ENCODE data around the gene MTFR1L. TPM values are rescaled to one million over a fixed set of nuclear protein-coding genes. Genes with fewer than 3 reads are reported as not detected.

The MTFR1L gene
- total RNA-seq, 1 experiment from 2014 or later: 22.0 TPM

DNA sequence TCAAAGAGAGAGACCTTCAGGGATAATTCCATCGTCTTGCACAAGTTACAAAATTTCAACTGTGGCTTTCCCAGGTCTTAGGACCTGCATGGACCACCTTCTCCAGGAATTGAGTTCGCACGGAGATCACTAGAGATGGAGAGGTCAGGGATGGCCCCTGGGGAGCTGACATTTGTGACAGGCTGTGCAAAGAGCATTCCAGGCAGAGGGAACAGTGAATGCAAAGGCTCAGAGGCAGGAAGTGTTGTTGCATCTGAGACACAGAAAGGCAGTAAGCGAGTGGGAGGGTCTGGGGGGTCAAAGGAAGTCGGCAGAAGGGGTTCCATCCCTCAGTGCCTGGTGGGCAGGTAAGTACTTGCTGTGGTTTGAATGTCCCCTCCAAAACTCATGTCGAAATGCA, 29.3 kb upstream of the MTFR1L start:
- DNase-seq (ENCODE audit: low spot score): no peak

DNA sequence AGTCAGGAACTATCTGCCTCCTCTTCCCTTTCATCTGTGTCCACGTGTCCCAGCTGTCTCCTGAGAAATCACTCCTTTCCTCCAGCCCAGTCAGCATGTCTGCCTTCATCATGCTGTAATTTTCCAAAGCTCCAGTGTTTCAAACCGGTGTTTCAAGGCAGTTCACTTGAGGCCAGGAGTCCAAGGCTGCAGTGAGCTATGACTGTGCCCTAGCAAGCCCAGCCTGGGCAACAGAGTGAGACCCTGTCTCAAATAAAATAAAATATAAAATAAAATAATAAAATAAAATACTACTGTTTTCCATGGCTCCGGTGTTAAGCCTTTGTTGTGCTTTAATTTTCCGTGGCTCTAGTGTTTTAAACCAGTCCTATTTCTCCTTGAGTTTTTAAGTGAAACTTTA, 27.6 kb upstream of the MTFR1L start:
- DNase-seq (ENCODE audit: low spot score): no peak

DNA sequence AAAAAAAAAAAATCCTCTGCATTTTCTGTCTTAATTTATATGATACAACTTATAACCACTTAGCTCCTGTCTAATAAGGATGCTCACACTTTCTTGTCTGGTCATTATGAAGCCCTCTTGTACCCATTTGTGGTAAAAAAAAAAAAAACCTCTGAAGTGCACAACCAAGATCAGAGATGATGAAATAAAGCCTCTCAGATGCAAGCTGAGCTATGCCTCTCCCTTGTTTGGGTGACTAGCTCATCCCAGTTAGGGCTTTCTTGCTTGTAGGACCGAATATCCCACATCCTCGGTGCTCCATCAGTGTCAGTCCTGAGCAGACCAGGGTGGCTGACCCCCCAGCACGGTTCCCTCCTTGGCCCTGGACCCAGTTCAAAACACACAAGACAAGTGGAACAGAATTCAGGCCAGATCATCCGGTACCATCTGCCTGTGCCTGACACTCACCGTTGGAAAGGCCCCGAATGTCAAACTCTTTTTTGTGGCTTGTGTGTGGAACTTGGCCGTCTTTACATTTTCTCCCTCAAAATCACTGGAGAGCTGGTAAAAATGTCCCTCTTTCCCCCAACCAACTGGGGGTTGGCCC, 26.1 kb upstream of the MTFR1L start:
- no peak for DNase-seq (ENCODE audit: low spot score)

DNA sequence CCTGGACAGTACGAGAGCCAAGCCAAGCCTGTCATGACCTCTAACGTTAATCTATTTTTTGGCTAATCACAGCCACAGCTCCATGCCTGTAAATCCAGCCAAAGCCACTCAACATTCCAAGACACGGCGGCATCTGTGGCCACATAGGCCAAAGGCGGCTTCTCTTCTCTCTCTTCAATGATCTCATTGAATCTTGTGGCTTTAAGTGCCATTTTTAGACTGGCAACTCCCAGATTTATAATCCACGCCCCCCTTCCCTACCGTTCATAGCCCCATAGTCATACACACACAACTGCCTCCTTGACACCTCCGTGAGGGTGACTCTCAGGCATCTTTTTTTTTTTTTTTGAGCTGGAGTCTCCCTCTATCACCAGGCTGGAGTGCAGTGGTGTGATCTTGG, 25.4 kb upstream of the MTFR1L start:
- DNase-seq (ENCODE audit: low spot score): no peak

DNA sequence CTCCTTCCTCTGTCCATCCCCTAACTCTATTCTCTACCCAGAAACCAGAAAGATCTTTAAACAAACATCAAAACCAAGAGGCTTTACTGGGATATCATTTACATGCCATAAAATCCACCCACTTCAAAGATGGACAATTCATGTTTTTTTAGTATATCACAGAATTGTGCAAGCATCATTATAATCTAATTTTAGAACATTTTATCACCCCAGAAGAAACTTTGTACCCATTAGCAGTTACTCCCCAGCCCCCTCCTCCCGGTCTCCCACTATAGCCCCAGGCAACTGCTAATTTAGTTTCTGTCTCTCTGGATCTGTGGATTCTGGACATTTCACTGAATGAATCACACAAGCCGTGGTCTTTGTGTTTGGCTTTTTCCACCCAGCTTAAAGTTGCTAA, 24.5 kb upstream of the MTFR1L start:
- no peak for DNase-seq (ENCODE audit: low spot score)

DNA sequence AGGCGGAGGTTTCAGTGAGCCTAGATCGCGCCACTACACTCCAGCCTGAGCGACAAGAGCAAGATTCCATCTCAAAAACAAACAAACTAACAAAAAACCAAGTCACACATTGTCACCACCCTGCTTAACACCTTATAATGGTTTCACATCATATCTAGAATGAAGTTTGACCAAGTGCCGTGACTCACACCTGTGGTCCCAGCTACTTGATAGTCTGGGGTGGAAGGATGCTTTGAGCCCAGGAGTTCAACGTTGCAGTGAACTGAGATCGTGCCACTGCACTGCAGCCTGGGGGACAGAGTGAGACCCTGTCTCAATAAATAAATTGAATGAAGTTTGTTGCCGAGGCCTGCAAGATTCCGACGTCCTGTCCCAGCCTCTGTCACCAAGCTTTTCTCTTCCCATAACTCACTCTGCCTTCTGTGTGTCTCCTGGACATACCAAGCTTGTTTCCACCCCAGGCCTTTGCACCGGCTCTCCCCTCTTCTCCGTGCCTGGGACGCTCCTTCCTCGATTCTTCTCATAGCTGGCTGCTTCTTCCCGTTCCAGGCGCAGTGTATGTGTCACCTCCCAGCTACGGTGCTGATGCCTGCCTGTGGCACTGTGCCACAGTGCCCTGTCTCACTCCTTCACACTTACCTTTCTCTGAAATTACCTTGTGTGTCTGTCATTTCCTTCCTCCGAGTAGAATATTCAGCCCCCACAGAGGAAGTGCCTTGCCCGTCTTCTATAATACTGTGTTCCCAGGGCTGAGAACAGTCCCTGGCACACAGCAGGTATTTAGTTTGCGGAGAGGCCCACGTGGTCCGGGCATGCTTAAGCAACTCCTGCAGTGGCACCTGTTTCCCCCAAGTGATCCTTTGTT, 23.6 kb upstream of the MTFR1L start:
- no peak for DNase-seq (ENCODE audit: low spot score)

DNA sequence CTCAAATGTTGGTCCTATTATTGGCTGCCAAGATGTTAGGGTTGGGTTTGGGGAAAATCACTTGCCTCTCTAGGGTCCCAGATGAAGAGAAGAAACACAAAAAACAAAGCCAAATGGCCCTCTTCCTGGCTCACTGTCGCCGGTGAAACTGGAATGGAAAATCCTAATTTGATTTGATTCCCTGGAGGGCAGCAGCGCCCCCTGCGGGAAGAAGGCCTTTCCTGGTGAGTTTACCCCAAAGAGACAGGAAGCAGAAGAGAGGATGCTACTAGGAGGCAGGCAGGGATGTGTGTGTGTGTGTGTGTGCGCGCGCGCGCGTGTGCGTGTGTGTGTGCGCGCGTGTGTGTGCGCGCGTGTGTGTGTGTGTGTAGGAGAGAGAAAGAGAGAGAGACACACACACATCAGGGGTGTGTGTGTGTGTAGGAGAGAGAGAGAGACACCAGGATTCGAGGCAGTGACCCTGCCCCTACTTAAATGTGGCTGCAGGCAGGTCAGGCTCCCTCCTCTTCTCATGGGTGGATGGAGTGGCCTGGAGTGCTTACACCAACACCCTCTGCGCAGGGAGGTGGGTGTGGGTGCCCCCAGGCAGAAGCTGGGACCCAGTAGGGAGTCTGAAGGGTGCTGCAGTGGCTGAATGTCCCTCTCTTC, 22.8 kb upstream of the MTFR1L start:
- DNase-seq (ENCODE audit: low spot score): peak; percentile 79

DNA sequence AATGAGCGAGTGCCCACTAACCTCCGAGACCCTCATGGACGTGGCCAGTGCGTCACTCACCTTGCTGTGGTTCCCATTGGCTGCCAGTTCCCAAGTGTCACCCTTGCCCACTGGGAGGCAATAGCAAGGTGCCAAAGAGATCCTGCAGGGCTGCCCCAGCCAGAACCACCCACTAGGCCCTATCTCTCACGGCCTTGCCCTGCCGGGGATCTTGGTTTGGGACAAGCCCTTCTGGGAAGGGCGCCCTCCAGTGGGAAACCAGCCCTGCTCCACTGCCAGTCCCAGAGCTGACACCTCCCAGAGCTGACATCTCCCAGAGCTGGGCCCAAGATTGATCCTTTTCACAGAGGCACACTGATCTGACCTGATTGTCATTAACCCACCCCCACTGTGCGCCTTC, 21.8 kb upstream of the MTFR1L start:
- DNase-seq (ENCODE audit: low spot score): no peak

DNA sequence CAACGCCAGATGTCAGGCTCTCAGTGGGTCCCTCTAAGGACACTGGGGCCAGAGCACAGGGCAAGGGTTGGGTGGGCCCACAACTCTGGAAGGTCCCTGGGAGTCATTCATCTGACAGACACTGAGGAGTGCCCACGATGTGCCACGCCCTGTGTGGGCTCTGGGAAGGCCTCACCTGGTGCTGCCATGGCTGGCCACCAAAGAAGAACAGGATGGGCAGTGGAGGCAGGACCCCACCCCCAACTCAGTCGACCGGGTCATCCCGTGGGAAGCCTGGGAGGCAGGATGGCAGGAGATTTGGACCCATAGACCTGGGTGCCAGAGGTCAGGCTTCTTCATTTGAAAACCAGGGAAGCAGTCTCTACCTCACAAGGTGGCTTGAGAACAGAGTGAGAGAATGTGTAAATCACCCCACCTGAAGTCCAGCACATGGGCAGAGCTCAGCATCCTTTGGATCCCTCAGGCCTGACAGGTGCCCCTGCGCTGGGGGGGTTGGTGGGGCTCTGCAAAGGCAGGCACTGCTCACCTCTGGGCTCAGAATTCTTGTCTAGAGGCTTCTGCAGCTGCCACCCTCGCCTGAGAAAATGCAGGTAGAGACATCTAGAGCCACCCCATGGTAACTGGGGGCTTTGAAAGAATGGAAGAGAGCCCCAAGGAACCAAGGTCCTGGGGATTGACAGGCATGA, 20.9 kb upstream of the MTFR1L start:
- no peak for DNase-seq (ENCODE audit: low spot score)

DNA sequence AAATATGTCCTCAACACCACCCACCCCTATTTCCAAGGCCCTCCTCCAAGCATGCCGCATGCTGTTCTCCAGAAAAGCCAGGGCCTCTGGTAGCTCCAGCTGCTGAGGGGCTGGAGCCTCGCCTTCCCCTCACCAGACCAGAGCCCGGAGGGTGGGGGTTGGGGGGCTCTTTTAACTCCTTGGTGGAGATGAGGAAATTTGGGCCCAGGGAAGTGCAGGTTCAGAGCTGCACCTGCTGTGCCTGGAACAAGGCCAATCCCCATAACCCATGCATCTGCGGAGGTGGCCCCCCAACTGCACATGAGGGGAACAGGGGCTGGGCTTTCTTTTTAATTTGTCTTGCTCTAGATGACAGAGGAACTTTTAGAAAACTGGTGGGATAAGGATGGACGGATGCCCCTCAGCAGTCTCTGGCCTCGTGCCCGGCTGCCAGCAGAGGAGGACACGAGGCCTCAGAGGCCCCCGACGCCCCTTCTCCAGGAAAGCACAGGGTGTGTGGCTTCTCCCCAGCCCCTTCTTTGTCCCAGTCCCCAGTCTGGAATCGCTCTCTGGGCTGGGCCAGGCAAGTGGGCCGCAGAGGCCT, 20.3 kb upstream of the MTFR1L start:
- no peak for DNase-seq (ENCODE audit: low spot score)

DNA sequence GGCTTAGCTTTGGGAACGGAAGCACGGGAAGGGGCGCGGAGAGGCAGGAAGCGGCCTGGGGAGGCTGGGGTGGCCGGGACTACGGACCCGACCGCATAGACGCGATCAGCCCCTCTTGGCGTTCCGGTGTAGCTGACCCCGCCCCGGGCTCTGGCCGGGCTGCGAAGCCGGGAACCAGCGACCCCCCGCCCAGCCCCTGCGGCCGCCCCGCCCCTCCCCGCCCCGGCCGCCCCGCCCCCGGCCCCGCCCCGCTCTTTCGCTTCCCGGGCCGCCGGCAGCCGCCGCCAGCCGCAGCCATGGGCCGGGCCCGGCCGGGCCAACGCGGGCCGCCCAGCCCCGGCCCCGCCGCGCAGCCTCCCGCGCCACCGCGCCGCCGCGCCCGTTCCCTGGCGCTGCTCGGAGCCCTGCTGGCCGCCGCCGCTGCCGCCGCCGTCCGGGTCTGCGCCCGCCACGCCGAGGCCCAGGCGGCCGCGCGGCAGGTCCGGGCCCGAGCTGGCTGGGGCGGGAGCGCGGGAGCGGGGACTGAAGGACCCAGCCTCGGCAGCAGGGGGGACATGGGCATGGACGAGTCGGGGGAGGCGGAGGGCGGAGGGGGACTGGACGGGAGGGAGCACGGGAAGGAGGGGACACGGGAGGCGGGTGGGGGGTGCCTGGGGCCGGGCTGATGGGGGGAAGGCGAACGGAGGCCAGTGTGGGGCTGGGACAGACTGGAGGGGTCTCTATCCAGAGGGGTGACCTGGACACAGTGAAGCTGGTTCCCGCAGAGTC, 19.6 kb upstream of the MTFR1L start, which contains the start of gene SELENON:
Gene SELENON (plus strand): TSS at position 259 of the 768 bp plus-strand sequence. CDS start 38 bp downstream, at position 297.
- no peak for DNase-seq (ENCODE audit: low spot score)

DNA sequence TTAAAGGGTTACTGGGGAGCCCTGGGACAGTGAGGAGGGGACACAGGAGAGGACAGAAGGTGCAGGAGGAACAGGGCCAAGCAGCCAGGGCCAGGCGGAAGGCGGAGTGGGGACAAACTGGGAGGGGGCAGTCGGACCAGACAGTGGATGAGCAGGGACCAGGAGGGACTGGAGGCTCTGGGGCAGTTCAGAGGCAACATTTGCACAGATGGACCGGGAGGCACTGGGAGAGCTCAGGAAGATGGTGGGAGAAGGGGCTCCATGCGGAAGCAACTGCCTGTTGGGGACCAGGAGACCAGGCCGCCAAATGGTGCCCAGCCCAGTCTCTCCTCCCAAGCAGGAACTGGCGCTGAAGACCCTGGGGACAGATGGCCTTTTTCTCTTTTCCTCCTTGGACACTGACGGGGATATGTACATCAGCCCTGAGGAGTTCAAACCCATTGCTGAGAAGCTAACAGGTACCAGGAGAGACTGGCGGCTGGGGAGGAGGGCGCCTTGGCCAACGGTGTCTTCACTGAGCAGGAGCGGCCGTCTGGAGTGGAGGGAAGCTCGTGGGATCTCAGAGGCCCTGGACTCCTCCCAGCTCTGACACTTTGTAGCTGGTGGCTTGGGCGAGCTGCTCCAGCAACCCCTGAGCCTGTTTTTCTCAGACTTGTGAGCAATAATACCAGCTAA, 18.9 kb upstream of the MTFR1L start:
- no peak for DNase-seq (ENCODE audit: low spot score)

DNA sequence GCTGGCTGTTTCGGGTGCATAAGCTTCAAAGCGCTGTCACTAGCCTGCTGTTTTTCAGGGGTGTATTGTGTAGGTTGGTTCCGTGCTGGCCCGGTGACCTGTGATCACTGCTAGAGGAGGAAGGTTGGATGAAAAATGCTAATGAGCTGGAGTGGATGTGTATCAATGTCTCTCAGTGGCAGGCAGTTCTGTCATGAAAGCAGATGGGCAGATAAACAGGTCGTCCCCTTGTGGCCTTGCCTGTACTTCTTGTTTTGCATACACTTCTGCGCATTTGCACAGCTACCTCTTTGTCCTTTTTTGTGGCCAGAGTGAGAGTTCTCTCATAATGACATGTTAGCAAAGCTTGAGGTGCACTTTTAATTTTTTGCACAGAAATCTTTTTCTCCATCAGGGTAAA, 16.8 kb upstream of the MTFR1L start:
- DNase-seq (ENCODE audit: low spot score): no peak

DNA sequence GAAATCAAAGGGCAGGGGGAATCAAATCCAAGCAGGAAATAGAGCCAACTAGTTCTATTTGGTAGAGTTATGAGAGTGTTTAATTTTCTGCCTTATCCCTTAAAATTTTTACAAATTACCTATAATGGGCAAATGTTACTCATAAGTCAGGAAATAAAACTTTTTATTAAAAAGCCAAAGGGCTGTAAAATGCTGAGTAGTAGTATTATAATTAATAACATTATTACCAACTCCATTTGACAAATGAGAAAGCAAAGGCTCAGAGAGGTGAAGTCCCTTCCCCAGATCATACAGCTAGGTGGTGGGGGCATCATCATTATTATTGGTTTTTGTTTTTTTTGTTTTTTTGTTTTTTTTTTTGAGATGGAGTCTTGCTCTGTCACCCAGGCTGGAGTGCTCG, 16.4 kb upstream of the MTFR1L start:
- no peak for DNase-seq (ENCODE audit: low spot score)

DNA sequence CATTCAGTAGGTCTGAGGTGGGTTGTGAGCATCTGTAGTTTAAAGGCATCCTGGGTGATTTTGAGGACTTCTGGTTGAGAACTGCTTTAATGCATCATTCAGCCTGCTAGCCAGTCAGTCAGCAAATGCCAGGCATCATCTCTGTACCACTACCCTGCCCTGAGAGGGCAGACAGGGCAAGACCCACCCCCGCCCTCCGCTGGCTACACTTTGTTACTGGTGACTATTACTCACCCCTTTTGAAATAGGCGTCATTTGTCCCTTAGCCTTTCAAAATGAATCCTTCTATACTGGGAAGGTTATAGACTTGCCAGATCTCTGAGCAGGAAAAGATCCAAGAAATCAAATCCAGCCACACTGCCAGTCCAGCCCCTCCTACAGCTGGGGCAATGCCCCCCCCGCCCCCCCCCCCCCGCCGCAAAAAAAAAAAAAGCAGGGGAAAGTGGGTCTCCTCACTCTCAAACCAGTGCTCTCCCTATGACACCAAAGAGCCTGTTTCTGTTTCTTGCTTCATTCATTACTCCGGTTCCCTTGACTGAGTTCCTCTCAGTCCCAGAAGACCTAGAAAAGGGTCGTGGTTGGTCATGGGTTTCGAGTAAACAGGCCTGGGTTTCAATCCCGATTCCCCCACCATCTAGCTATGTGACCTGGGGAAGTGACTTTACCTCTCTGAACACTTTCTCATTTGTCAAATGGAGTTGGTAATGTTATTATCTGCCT, 15.3 kb upstream of the MTFR1L start:
- DNase-seq (ENCODE audit: low spot score): no peak

DNA sequence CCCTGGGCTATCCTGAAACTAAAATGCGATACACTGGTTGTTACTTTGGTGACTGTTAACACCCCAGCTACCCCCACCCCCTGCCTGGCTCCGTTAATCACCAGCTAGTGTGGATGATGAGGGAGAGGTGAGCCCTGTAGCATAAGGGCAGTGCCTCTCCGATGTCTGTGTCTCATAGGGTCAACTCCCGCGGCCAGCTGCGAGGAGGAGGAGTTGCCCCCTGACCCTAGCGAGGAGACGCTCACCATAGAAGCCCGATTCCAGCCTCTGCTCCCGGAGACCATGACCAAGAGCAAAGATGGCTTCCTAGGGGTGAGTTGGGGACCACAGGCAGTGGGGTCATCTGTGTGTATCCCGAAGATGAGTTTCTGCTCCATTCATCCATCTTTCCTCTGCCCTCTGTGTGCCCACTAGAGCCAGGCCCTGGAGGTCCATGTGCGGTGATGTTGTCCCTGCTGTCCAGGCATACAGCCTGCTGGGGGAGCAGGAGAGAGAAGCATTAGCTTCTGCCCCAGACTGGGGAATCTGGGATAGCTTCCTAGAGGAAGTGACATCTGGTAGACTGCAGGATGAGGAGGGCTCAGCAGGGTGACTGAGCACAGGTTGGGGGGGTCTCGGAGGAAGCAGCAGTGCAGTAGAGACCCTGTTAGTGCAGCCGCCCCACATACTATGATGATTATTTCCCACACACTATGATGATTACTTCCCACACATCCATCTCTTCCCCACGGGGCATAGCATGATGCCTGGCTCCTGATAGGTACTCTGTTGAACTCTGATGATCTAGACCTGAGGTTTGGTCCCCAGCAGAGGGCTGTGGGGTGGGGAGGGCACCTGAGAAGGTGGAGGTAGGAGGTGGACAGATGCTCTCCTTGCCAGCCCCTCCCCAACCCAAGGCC, 14.5 kb upstream of the MTFR1L start:
- DNase-seq (ENCODE audit: low spot score): no peak

DNA sequence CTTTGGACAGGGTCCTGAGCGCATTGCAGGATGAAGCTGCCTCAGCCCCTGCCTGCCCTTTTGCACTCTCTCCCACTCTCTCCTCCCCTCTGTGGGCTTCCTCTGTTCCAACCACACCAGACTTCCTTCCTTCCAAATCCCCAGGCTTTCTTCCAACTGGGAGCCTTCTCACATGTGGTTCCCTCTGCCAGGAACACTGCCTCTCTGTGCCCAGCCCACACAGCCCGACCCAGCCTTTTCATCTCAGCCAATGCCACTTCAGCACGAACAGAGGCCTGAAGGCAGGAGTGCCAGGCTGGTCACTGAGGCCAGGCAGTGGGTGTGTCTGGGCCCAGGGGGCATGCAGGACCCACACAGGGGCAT, 13.9 kb upstream of the MTFR1L start:
- DNase-seq (ENCODE audit: low spot score): no peak

DNA sequence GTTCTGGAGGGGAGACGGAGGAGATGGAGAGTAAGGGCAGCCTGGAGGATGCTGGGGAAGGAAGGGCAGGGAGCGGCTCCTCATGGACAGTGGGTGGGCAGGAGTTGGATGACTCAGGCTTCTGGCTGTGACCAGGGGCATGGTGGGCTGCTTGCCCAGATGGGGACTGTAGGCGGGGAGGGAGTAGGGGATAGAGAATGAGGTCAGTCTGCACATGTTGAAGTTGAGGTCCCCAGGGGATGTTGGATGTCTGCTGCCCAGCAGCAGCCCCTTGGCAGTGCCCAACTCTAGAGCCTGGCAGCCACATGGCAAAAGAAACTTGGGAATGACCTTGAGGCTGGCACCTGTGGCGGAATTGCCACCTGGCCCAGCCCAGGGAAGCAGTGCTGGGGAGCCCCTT, 13.3 kb upstream of the MTFR1L start:
- DNase-seq (ENCODE audit: low spot score): no peak
